HUES64 (cell line): ENCODE data around the gene FOXE3.

Experiments
- H3K27ac ChIP-seq: 2 replicates; pipeline ENCODE4 v1.7.0; 2013; ENCODE audit warnings: low read depth, low read length, inconsistent platforms
- H3K27me3 ChIP-seq: 2 replicates; pipeline ENCODE4 v1.6.1; 2013; ENCODE audit warnings: mild to moderate bottlenecking, low read length; ENCODE audit not compliant: insufficient read depth
- H3K36me3 ChIP-seq: 2 replicates; pipeline ENCODE4 v1.6.1; 2013; ENCODE audit warnings: mild to moderate bottlenecking, low read length; ENCODE audit not compliant: insufficient read depth
- H3K4me1 ChIP-seq: 2 replicates; pipeline ENCODE4 v1.6.1; 2013; ENCODE audit warnings: mild to moderate bottlenecking, low read length, moderate library complexity; ENCODE audit not compliant: insufficient read depth
- H3K4me3 ChIP-seq: 2 replicates; pipeline ENCODE4 v1.5.1; 2013; ENCODE audit warnings: mild to moderate bottlenecking, low read length, moderate library complexity
- H3K9ac ChIP-seq: 2 replicates; pipeline ENCODE4 v1.6.1; 2013; ENCODE audit warnings: mild to moderate bottlenecking, low read depth, low read length
- H3K9me3 ChIP-seq: 2 replicates; pipeline ENCODE4 v1.6.1; 2013; ENCODE audit warnings: low read depth, low read length; ENCODE audit not compliant: insufficient read depth
- WGBS: fragments of 150-250, 120-280 bp; methylation state at CpG from one replicate; pipeline ENCODE4 v1.1.7; 2013; ENCODE audit warnings: missing lambda C conversion rate; 5-methylcytosine and 5-hydroxymethylcytosine counted together

Gene FOXE3

DNA sequence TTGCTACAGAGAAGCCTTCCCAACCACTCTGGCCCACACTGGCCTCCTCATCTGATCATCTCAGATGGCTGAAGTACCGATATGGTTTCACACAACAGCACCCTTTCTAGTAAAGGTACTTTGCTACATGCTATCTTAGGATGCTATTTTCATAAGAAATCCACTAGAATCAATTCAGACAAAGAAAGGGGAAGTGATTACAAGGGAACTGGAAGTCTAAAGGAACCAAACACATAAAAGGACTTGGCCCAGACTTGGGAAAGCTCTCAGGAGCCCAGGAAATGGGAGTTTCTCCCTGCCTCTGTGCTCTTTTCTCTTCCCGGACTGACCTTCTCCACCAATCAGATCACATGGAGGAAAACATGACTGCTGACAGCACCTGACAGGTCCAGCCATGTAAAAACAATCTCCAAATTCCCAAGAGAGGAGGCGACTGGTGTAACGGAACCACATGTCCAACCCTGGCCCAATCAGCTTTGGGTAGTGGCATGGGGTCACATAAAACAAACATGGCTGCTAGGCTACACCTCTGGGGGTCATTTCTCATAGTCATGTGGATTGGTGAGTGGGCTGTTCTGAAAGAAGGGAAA lies 12.7 kb upstream of the FOXE3 start:
- WGBS: 95% methylated on average over 4 of the region's 4 CpGs

GRCh38 chr1:47405697-47406096 lies 10.4 kb upstream of the FOXE3 start:
- H3K36me3 ChIP-seq: no peaks in the 10 kb centered on the region
- H3K4me3 ChIP-seq: no peak overlapping the region
- no peaks in the 10 kb centered on the region for H3K4me1 ChIP-seq
- no peak overlapping the region for H3K27ac ChIP-seq
- no peaks in the 10 kb centered on the region for H3K9me3 ChIP-seq
- WGBS: 82% methylated on average over 5 of the region's 5 CpGs
- H3K9ac ChIP-seq: no peak overlapping the region
- H3K27me3 ChIP-seq: peaks cover 6% of the 10 kb centered on the region

More for the DNA sequence above, 12.7 kb upstream of the FOXE3 start:
- peaks cover 4% of the 10 kb centered on the region for H3K27me3 ChIP-seq
- H3K4me1 ChIP-seq: no peaks in the 10 kb centered on the region
- no peaks in the 10 kb centered on the region for H3K9me3 ChIP-seq
- H3K9ac ChIP-seq: no peak overlapping the region
- no peaks in the 10 kb centered on the region for H3K36me3 ChIP-seq
- H3K4me3 ChIP-seq: no peak overlapping the region
- H3K27ac ChIP-seq: no peak overlapping the region

GRCh38 chr1:47406966-47407365 lies 9.1 kb upstream of the FOXE3 start:
- Histone ChIP-seq H3K4me3 (no peak overlapping the region), H3K9me3 (no peaks in the 10 kb centered on the region), H3K27ac (no peak overlapping the region), H3K36me3 (no peaks in the 10 kb centered on the region), H3K27me3 (peaks cover 19% of the 10 kb centered on the region), H3K9ac (no peak overlapping the region), H3K4me1 (no peaks in the 10 kb centered on the region)
- 93% methylated on average over 2 of the region's 5 CpGs for WGBS

- Histone ChIP-seq H3K9me3 (no peaks in the 10 kb centered on the region), H3K4me3 (no peak overlapping the region), H3K27ac (no peak overlapping the region), H3K36me3 (no peaks in the 10 kb centered on the region), H3K4me1 (no peaks in the 10 kb centered on the region), H3K9ac (no peak overlapping the region), H3K27me3 (peaks cover 19% of the 10 kb centered on the region)
- 91% methylated on average over 3 of the region's 3 CpGs for WGBS
Observed at GRCh38 chr1:47407481-47407880, 8.6 kb upstream of the FOXE3 start.

- Histone ChIP-seq H3K4me3 (no peak overlapping the region), H3K27ac (no peak overlapping the region), H3K9me3 (no peaks in the 10 kb centered on the region), H3K9ac (no peak overlapping the region), H3K4me1 (no peaks in the 10 kb centered on the region), H3K36me3 (no peaks in the 10 kb centered on the region), H3K27me3 (peaks cover 36% of the 10 kb centered on the region)
- WGBS: 75% methylated on average over 12 of the region's 12 CpGs
Observed at GRCh38 chr1:47409311-47410067, 6.6 kb upstream of the FOXE3 start.

DNA sequence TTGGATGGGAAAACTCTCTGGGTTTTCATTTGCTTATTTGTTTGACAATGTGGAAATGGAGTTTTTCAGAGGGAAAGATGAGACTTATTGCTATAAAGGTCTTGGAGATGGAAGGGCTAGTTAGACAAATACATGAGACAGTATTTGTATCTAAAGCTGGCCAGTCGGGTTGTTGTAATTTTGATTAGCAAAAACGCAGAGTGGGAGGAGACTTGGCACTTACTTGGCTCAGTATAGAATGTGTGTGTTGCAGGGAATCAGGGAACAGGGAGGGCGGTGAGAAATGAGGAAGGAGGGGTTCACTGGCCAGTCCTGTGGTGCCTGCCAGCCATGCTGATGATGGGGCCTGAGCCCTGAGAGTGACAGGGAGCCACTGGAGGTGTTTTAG lies 6.0 kb upstream of the FOXE3 start:
- Histone ChIP-seq H3K4me3 (no peak overlapping the region), H3K27me3 (peaks cover 42% of the 10 kb centered on the region), H3K9me3 (no peaks in the 10 kb centered on the region), H3K27ac (no peak overlapping the region), H3K36me3 (no peaks in the 10 kb centered on the region), H3K4me1 (no peaks in the 10 kb centered on the region), H3K9ac (no peak overlapping the region)
- WGBS: 84% methylated on average over 3 of the region's 3 CpGs

GRCh38 chr1:47411436-47411835 lies 4.6 kb upstream of the FOXE3 start:
- Histone ChIP-seq H3K4me1 (no peaks in the 10 kb centered on the region), H3K9me3 (no peaks in the 10 kb centered on the region), H3K27ac (no peak overlapping the region), H3K36me3 (no peaks in the 10 kb centered on the region), H3K4me3 (no peak overlapping the region), H3K27me3 (peaks cover 56% of the 10 kb centered on the region), H3K9ac (no peak overlapping the region)
- WGBS: 59% methylated on average over 2 of the region's 2 CpGs

DNA sequence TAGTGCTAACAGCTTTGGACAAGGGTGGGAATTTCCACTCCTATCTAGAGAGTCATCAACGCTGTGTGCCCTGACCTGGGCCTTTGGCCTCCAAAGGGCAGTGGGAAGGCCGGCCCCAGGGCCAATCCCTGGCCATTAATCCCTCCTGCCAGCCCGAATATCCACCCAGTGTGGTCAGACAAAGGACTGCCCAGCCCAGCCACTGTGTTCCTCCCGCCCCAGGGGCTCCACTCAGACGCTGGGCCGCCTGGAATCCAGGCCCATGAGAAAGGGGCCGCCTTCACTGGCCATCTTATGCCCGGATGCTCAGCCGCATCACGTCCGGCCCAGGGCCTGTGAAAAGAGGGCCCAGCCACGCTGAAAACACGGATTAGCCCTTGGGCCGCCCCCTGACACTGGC lies 3.6 kb upstream of the FOXE3 start:
- Histone ChIP-seq H3K4me1 (no peaks in the 10 kb centered on the region), H3K36me3 (no peaks in the 10 kb centered on the region), H3K9me3 (no peaks in the 10 kb centered on the region), H3K9ac (no peak overlapping the region), H3K27me3 (peaks cover 63% of the 10 kb centered on the region), H3K4me3 (no peak overlapping the region), H3K27ac (no peak overlapping the region)
- 78% methylated on average over 14 of the region's 14 CpGs for WGBS

DNA sequence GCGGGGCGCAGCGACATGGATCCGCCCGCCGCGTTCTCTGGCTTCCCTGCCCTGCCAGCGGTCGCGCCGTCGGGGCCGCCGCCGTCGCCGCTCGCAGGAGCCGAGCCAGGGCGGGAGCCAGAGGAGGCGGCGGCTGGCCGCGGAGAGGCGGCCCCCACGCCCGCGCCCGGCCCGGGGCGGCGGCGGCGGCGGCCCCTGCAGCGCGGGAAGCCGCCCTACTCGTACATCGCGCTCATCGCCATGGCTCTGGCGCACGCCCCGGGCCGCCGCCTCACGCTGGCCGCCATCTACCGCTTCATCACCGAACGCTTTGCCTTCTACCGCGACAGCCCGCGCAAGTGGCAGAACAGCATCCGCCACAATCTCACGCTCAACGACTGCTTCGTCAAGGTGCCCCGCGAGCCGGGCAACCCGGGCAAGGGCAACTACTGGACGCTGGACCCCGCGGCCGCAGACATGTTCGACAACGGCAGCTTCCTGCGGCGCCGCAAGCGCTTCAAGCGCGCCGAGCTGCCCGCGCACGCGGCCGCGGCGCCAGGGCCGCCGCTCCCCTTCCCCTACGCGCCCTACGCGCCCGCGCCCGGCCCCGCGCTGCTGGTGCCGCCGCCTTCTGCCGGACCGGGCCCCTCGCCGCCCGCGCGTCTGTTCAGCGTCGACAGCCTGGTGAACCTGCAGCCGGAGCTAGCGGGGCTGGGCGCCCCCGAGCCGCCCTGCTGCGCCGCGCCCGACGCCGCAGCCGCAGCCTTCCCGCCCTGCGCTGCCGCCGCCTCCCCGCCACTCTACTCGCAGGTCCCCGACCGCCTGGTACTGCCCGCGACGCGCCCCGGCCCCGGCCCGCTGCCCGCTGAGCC lies 459 bp downstream of the FOXE3 start:
- Histone ChIP-seq H3K4me3 (peak overlapping the region; percentile 48), H3K4me1 (no peaks in the 10 kb centered on the region), H3K27me3 (peaks cover 92% of the 10 kb centered on the region), H3K36me3 (no peaks in the 10 kb centered on the region), H3K27ac (no peak overlapping the region), H3K9ac (no peak overlapping the region), H3K9me3 (no peaks in the 10 kb centered on the region)
- 1% methylated on average over 134 of the region's 134 CpGs for WGBS

DNA sequence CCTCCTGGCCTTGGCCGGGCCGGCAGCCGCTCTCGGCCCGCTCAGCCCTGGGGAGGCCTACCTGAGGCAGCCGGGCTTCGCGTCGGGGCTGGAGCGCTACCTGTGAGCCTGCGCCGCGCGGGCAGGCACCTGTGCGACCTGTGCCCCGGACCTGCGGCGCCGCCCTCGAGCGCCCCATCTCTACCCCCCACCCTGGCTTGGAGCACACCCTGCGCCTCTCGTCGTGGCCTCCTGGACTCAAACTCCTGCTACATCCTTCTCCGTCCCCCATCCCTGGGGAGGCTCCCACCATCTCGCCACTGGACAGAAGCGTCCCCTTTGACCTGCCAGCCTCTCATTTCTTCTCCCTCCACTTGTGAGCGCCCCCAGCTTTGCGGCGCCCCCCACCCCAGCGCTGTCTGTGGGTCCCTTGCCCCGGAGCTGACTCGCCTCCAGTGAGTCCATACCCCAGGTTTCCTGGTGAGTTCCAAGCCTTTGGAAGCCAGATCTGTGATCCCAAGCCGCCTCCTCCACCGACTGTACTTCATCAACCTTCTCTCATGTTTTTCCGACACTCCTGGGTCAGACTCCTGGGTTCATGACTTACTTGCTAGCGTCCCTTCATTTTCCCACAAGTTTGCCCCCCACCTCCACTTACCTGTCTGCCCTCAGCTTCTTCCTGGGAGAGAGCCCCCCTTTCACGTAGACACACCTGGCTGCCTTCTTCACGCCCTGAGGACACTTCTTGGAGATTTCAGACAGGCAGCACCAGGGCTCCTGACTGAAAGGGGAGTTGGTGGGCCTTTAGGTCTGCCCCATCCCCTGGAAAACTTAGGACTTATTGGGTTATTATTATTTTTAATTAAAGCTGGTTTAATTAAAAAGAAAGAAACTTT lies 1.3 kb downstream of the FOXE3 start:
- H3K9ac ChIP-seq: no peak overlapping the region
- no peaks in the 10 kb centered on the region for H3K36me3 ChIP-seq
- H3K27me3 ChIP-seq: peaks cover 94% of the 10 kb centered on the region
- 27% methylated on average over 39 of the region's 39 CpGs for WGBS
- no peaks in the 10 kb centered on the region for H3K4me1 ChIP-seq
- H3K4me3 ChIP-seq: 0 out of 2 replicates have a peak overlapping the region, but pooled peaks have one; percentile 48
- no peak overlapping the region for H3K27ac ChIP-seq
- no peaks in the 10 kb centered on the region for H3K9me3 ChIP-seq
